Activated naive CD4-positive, alpha-beta T cell treated with anti-CD3 and anti-CD28 coated beads for 36 hours (primary cell): ENCODE measurements around the gene LIPE. TPM values are rescaled to one million over a fixed set of nuclear protein-coding genes. Genes with fewer than 3 reads are reported as not detected.

Experiments used
- CTCF ChIA-PET: fragments of 350-600 bp; sonication (Branson Sonifier 250); formaldehyde crosslinking; loops from one replicate; lab custom pipeline; 2021; ENCODE audit warnings: antibody characterized with exemption; lab: Charles Lee
- DNase-seq: peaks from one replicate; pipeline ENCODE4 v3.0.0-alpha.2; 2020
- H3K27ac Mint-ChIP-seq: one replicate; pipeline ENCODE4 v1.8.0; 2021; ENCODE audit warnings: mild to moderate bottlenecking, mixed read lengths
- H3K27me3 Mint-ChIP-seq: one replicate; pipeline ENCODE4 v1.8.0; 2021; ENCODE audit warnings: low read depth, mixed read lengths
- H3K36me3 Mint-ChIP-seq: one replicate; pipeline ENCODE4 v1.8.0; 2021; ENCODE audit warnings: low read depth, mixed read lengths
- H3K4me1 Mint-ChIP-seq: one replicate; pipeline ENCODE4 v1.8.0; 2021; ENCODE audit warnings: low read depth, mixed read lengths
- H3K4me3 Mint-ChIP-seq: one replicate; pipeline ENCODE4 v1.8.0; 2021; ENCODE audit warnings: mild to moderate bottlenecking, moderate library complexity, mixed read lengths
- H3K9me3 Mint-ChIP-seq: one replicate; pipeline ENCODE4 v1.8.0; 2021; ENCODE audit warnings: mixed read lengths
- intact Hi-C: fragments of 100-400 bp; cut with micrococcal nuclease; formaldehyde crosslinking; loops from one replicate; pipeline ENCODE4 v1.15.1; 2023
- total RNA-seq, 2 experiments: library from RNA; stranded (reverse); gene quantifications; one replicate each; pipeline ENCODE4 v1.2.3, GENCODE V29; 2021

The LIPE gene
- total RNA-seq, 2 experiments from 2014 or later: 30.2 to 32.5 TPM

GRCh38 chr19:42355896-42356295, 71.3 kb downstream of the LIPE start:
- no peak overlapping the region for H3K27ac Mint-ChIP-seq
- no peaks in the 10 kb centered on the region for H3K27me3 Mint-ChIP-seq
- intact Hi-C loops: no loop called here
- no peaks in the 10 kb centered on the region for H3K36me3 Mint-ChIP-seq
- H3K4me1 Mint-ChIP-seq: no peaks in the 10 kb centered on the region
- DNase-seq: no peak
- CTCF ChIA-PET: no interaction called here
- H3K4me3 Mint-ChIP-seq: no peak overlapping the region
- H3K9me3 Mint-ChIP-seq: no peaks in the 10 kb centered on the region

DNA sequence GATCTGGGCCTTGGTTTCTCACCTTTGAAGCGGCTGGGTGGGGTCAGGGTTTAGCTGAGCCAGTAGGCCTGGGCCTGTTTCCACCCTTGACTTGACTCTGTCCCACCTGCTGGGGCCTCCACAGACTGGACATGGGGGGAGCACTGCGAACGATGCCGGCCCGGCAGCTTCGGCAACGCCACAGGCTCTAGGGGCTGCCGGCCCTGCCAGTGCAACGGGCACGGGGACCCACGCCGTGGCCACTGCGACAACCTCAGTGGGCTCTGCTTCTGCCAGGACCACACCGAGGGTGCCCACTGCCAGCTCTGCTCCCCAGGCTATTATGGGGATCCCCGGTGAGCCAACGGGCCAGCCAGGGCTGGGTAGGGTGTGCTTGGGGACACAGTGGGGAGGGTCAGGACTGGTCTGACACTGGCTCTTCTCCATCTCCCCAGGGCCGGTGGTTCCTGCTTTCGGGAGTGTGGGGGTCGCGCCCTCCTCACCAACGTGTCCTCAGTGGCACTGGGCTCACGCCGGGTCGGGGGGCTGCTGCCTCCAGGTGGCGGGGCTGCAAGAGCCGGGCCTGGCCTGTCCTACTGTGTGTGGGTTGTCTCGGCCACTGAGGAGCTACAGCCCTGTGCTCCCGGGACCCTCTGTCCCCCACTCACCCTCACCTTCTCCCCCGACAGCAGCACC, 73.7 kb downstream of the LIPE start:
- H3K36me3 Mint-ChIP-seq: no peaks in the 10 kb centered on the region
- intact Hi-C loops: no loop called here
- no peak overlapping the region for H3K4me3 Mint-ChIP-seq
- no peaks in the 10 kb centered on the region for H3K4me1 Mint-ChIP-seq
- DNase-seq: no peak
- no peaks in the 10 kb centered on the region for H3K9me3 Mint-ChIP-seq
- no peak overlapping the region for H3K27ac Mint-ChIP-seq
- no peaks in the 10 kb centered on the region for H3K27me3 Mint-ChIP-seq
- CTCF ChIA-PET: no interaction called here

- no peak for DNase-seq
These were observed 74.6 kb downstream of the LIPE start for GRCh38 chr19:42352301-42353259.

More at GRCh38 chr19:42352301-42353259, 74.6 kb downstream of the LIPE start:
- no peaks in the 10 kb centered on the region for H3K27me3 Mint-ChIP-seq
- no peak overlapping the region for H3K4me3 Mint-ChIP-seq
- no peaks in the 10 kb centered on the region for H3K4me1 Mint-ChIP-seq
- no peaks in the 10 kb centered on the region for H3K36me3 Mint-ChIP-seq
- H3K27ac Mint-ChIP-seq: no peak overlapping the region
- intact Hi-C loops: no loop called here
- CTCF ChIA-PET: no interaction called here
- no peaks in the 10 kb centered on the region for H3K9me3 Mint-ChIP-seq

Other genes with a start within 250 kb of the LIPE start
- gene DEDD2, start 209.7 kb downstream of the LIPE start, total RNA-seq: 10 to 100 TPM; 24.8 to 26.0 TPM
- gene ZNF526, start 207.1 kb downstream of the LIPE start, total RNA-seq: 10 to 100 TPM; 11.5 to 11.6 TPM
- 10 to 100 TPM; 31.1 to 33.8 TPM for gene GSK3A, start 184.8 kb downstream of the LIPE start, total RNA-seq
- 10 to 100 TPM; 52.4 to 55.6 TPM for gene ERF, start 172.3 kb downstream of the LIPE start, total RNA-seq
- gene CIC, start 158.1 kb downstream of the LIPE start, total RNA-seq: 10 to 100 TPM; 60.2 to 61.5 TPM
- under 1 TPM; 0.27 to 0.43 TPM for gene PRR19, start 125.3 kb downstream of the LIPE start, total RNA-seq
- 10 to 100 TPM; 36.6 TPM for gene PAFAH1B3, start 124.8 kb downstream of the LIPE start, total RNA-seq
- gene TMEM145, start 114.1 kb downstream of the LIPE start, total RNA-seq: not detected
- 1 to 10 TPM; 3.3 to 4.0 TPM for gene MEGF8, start 101.8 kb downstream of the LIPE start, total RNA-seq
- gene CNFN, start 37.1 kb downstream of the LIPE start, total RNA-seq: not detected
- not detected for gene CXCL17, start 15.6 kb upstream of the LIPE start, total RNA-seq
- gene CEACAM1, start 101.1 kb upstream of the LIPE start, total RNA-seq: 1 to 10 TPM; 3.1 to 3.6 TPM
- not detected for gene CEACAM8, start 167.5 kb upstream of the LIPE start, total RNA-seq